Epidermal melanocyte (primary cell): ENCODE results near the gene PIGT.

Experiments
- DNase-seq: peaks from one replicate; pipeline ENCODE4 v3.0.0; 2011; ENCODE audit warnings: low spot score; ENCODE audit not compliant: insufficient read length

The PIGT gene

DNA sequence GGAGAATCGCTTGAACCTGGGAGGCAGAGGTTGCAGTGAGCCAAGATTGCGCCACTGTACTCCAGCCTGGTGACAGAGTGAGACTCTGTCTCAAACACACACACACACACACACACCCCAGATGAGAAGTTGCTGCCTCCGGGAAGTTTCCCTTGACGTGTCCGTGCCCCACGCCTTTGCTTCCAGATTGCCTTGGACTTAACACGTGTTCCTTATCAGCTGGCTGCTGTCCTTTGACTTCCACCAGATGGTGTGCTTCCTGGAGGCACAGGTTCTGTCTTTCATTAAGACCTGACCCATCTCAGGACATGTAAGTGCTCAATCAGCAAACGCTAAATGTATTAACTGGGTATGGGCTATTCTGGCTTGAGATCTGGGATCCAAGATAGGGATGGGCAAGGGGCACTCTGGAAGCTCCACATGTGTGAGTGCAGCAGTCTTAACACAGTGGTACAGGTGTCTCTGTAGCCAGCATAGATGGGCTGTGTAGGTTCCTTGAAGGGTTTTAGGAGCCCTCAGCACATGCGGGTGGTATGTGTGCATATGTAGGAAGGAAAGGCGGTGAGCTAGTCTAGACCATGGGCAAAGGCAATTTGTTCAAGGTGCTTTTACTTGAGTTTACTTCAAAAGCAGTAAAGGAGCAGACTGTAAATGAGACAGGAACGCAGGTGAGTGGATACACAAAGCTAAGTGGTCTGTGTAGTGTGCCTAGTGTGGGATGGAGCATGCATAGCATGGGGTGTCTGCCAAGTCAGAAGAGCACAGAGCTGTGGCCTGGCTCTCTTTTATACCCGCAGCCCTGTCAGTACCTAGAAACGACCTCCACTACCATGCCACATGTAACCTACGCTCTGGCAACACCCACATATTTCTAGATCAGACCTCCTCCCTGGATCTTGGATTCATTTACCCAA, 11.6 kb downstream of the PIGT start:
- no peak for DNase-seq

DNA sequence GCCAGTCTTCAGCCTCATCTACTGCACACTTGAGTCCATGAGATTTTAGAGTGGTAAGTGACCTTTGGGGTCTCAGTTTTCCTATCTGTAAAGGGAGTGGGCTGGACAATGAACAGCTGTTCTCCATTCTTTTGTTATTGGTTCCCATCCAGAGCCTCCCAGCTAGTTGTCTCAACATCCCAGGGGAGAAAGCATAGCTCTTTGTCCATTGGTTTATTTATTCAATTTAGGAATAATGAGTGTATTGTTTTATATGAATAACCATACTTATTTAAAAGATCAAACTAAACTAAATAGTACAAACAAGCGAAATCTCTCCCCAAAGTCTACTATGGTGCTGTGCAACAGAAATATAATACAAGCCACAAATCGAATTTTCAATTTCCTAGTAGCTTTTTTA, 13.7 kb downstream of the PIGT start:
- DNase-seq, result no peak

- DNase-seq, result no peak
These were observed 16.4 kb downstream of the PIGT start for GRCh38 chr20:45432294-45432693.

- DNase-seq, result no peak
These were observed 17.4 kb downstream of the PIGT start for GRCh38 chr20:45433316-45433715.

DNA sequence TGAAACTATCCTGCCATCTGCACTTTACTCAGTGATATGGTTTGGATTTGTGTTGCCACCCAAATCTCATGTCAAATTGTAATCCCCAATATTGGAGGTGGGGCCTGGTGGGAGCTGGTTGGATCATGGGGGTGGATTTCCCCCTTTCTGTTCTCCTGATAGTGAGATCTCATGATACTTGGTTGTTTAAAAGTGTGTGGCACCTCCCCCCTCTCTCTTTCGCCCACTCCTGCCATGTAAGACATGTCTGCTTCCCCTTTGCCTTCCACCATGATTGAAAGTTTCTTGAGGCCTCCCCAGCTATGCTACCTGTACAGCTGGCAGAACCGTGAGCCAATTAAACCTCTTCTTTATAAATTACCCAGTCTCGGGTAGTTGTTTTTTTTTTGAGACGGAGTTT, 18.0 kb downstream of the PIGT start:
- no peak for DNase-seq

DNA sequence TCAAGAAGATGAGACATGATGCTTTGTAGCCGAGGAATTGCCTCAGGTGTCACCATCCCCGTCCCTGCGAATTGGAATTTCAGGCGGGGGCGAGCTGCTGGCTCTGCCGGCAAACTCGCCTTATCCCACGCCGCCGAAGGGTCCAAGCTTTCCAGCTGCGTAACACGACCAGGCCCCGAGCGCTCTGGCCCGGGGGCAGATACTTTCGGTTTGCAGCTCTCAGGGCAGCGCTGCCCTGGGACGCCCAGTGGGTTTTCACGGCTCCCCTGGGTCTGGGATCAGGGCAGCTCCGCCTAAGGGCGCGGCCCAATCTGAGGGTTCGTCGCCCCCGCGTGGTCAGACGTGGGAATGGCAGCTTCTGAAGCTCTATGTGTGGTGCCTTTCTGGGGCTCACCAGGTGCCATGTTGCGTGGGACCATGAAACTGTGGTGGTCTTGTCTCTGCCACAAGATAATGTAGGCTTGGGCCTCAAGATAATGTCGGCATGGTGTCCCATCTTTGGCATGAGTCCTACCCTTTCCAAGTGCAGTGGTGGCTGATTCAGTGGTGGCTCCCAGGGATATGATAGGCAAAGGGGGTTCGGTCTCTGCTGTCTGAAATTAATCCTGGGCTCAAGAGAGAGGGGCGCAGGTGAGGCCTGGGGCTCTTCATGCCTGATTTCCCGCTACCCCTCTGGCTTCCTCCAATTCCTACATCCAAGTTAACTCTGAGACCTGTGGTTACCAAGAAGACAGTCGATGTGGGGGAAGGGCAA, 21.0 kb downstream of the PIGT start:
- DNase-seq, result peak; percentile 93

- DNase-seq, result no peak
These were observed 24.5 kb downstream of the PIGT start for GRCh38 chr20:45440424-45440823.

- no peak for DNase-seq
These were observed 25.1 kb downstream of the PIGT start for GRCh38 chr20:45440891-45441685.

DNA sequence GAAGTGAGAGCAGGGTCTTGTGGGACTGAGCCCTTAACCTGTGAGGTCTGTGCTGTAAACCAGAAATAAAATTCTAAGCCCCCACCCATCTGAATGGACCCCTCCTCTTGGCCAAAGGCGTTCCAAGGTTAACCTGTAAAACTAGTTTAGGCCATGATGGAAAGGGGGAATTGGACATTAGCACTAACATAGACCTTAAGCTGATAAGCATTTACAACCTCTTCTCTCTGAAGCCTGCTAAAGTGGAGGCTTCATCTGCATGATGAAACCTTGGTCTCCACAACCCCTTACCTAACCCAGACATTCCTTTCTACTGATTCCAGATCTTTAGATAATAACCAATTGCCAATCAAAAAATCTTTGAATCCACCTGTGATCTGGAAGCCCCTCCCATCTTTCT, 25.8 kb downstream of the PIGT start:
- no peak for DNase-seq

DNA sequence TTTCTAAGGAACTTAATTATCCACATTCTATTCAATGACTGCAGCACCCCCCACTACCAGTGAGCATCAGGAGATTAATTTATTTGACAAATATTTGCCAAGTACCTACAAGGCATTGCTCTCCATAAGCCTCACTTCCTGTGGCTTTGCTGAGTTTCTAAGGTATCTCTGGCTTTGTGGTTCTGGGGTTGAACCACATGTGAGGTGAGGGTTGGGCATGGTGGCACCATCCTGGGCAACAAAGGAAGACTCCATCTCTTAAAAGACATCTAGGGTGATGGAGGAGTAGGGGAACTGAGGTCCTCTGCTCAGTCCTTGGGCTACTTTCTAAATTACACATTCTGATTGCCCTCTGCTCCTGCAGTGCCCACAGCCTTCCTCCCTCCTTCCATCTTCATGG, 28.1 kb downstream of the PIGT start:
- no peak for DNase-seq

- no peak for DNase-seq
These were observed 30.0 kb downstream of the PIGT start for GRCh38 chr20:45445805-45446562.

GRCh38 chr20:45448270-45448669, 32.3 kb downstream of the PIGT start:
- DNase-seq, result no peak

GRCh38 chr20:45449528-45449927, 33.6 kb downstream of the PIGT start:
- no peak for DNase-seq

GRCh38 chr20:45450097-45450818, 34.3 kb downstream of the PIGT start:
- no peak for DNase-seq

DNA sequence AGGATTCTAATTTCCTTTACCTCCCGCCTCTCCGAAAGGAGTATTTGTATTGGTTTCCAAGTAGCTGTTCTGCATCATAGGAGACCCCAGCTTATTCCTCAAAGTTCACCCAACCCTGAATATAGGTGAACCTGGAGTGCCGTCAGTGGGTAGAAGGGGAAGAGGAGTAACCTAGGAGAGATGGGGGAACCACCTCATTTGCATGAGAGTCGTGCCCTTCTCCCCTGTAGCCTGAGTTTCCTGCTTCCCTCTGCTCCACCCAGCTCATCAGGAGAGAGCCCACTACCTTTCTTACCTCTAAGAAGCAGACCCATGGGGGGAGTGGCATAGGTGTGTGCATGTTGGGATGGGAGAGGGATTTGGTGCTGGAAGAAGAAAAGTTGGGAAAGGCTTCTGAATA, 36.3 kb downstream of the PIGT start:
- DNase-seq, result no peak

- DNase-seq, result no peak
These were observed 37.1 kb downstream of the PIGT start for GRCh38 chr20:45452772-45453691.

DNA sequence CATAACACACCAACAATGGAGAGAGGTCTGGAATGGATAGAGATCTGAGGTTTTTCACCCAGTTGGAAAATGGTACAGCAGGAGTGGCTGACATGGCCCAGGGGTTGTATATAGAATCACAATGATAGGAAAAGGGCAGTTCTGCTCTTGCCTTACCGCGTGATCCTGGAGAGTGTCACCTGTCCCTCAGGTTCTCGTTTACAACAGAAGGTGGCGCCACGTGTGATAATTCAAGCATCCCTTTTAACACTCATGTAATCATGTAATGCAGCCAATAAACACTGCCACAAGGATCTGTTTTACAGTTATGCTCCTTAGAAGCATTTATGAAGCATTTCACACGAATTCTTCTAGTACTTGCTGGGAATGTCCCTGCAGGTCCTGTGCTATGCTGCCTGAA, 40.7 kb downstream of the PIGT start:
- no peak for DNase-seq

DNA sequence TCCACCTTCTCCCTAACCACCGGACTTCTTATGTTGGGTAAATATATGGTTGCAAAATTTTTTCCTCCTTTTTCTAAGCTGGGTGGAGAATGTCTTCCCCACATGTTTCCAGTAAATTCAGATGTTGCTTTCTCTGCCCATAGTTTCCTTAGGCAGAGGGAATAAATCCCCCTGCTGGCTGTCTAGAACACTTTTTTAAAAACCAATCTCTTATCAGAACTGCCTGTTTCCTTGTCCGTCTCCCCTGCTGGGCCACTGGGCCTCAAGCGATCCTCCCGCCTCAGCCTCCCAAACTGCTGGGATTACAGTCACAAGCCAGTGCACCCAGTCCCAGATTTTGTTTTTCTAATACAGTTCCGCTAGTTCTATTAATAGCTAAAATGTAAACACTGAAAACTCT, 43.7 kb downstream of the PIGT start:
- DNase-seq, result no peak

- DNase-seq, result no peak
These were observed 45.3 kb downstream of the PIGT start for GRCh38 chr20:45461225-45461624.
